ENCODE results near the gene MYRIP. TPM values are rescaled to one million over a fixed set of nuclear protein-coding genes. Genes with fewer than 3 reads are reported as not detected.
A peak's percentile ranks its signal among the peaks of the same experiment; 100 is the strongest.

MYRIP gene
- total RNA-seq, 1 donor from 2014 or later = 0.54 TPM

DNA sequence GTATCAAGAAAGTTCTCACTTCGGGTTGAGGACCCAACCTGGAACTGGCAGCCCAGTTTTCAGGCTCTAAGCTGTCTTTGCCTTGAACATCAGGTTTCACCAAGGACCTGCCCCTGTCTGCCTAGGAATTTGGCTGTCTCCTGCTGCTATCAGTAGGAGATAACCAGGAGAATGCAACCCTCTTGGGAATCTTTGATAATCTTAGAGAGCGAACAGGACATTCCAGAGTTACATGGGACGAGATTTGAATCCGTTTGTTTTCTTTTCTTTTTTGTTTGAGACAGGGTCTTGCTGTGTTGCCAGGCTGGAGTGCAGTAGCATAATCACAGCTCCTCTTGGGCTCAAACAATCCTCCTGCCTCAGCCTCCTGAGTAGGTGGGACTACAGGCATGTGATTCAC, 482.1 kb downstream of the MYRIP start:
- H3K9me3 Mint-ChIP-seq = no peaks in the 10 kb centered on the region
- H3K4me3 Mint-ChIP-seq = no peak overlapping the region
- peaks cover 37% of the 10 kb centered on the region for H3K4me1 Mint-ChIP-seq
- no peak for TF ChIP-seq CTCF (conservative IDR thresholded peaks at IDR 0.05)
- DNase-seq (ENCODE audit: low read depth, low spot score) = no peak
- H3K27ac Mint-ChIP-seq (ENCODE audit: unreplicated experiment) = no peak overlapping the region
- H3K27me3 Mint-ChIP-seq (ENCODE audit: low read depth) = no peaks in the 10 kb centered on the region
- H3K36me3 Mint-ChIP-seq (ENCODE audit: low read depth) = peaks cover 3% of the 10 kb centered on the region

DNA sequence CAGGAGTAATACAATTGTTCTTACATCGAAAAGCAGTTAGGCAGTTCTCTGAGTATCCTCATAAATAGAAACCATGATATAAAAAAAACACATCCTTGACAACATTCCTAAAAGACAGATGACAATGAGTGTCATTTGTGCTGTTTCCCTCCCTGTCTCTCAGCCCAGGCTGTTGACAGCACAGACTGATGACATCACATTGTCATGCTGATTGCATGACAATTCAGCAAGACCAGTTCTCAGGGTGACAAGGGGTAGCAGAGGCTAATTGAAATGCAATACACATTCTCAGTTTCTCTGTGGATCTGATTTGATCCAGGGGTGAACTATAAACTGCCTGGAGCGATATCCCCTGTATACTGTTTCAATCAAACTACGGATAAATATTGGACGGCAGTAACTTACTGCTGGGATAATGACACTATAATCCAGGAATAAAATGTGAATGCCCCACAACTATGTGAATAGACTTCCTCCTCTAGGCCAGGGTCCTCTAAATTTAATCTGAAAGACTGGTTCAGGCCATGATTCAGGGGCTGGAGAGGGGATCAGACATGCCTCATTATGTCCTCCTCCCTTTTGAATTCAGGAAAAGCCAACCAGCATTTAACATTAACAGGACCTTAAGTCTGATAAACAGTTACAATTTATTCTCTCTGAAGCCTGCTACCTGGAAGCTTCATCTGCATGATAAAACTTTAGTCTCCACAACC, 483.4 kb downstream of the MYRIP start:
- TF ChIP-seq CTCF (conservative IDR thresholded peaks at IDR 0.05) = no peak
- DNase-seq (ENCODE audit: low read depth, low spot score) = peak; percentile 23
- Mint-ChIP-seq H3K9me3 (no peaks in the 10 kb centered on the region), H3K36me3 (ENCODE audit: low read depth) (peaks cover 3% of the 10 kb centered on the region), H3K27ac (ENCODE audit: unreplicated experiment) (peak overlapping the region; percentile 89), H3K27me3 (ENCODE audit: low read depth) (no peaks in the 10 kb centered on the region), H3K4me1 (peaks cover 37% of the 10 kb centered on the region), H3K4me3 (peak overlapping the region; percentile 1)

DNA sequence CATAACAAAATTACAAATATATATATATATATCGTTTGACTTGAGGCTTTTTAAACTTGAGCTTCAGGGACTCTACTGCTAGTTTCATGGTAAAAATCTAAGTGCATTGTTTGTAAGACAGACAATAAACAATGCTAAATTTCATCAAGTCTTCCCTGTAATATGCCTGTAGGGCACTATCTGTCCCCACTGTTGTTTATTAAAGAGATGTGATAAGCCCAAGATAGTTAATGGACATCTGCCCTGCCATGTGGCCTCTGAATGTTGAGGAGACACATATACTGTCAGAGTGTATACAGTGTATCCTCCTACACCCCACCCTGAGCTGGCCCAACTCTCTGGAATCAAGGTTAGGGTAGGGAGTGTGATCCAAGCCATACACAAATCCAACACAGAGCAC, 485.0 kb downstream of the MYRIP start:
- Mint-ChIP-seq H3K9me3 (no peaks in the 10 kb centered on the region), H3K27ac (ENCODE audit: unreplicated experiment) (no peak overlapping the region), H3K36me3 (ENCODE audit: low read depth) (peaks cover 3% of the 10 kb centered on the region), H3K4me3 (no peak overlapping the region), H3K27me3 (ENCODE audit: low read depth) (no peaks in the 10 kb centered on the region), H3K4me1 (peaks cover 34% of the 10 kb centered on the region)
- DNase-seq (ENCODE audit: low read depth, low spot score) = no peak
- no peak for TF ChIP-seq CTCF (conservative IDR thresholded peaks at IDR 0.05)

DNA sequence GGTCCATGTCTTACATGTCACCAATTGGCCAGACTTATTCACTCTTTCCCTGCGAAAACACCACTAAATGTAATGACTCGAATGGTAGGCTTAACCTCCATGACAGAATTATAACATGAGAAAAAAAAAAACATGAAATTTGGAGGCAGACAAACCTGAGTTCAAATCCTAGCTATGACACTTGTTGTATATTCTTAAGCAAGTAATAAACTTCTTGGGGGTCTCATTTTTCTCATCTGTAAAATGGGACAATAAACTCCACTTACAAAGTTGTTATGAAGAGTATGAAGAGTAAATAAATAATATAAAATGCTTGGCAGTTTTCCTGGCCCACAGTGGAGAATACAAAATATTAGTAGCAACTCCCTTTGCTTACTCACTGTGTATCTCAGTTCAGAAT, 488.7 kb downstream of the MYRIP start:
- H3K4me3 Mint-ChIP-seq = no peak overlapping the region
- H3K36me3 Mint-ChIP-seq (ENCODE audit: low read depth) = peaks cover 3% of the 10 kb centered on the region
- no peak overlapping the region for H3K27ac Mint-ChIP-seq (ENCODE audit: unreplicated experiment)
- H3K4me1 Mint-ChIP-seq = peaks cover 15% of the 10 kb centered on the region
- no peaks in the 10 kb centered on the region for H3K9me3 Mint-ChIP-seq
- TF ChIP-seq CTCF (conservative IDR thresholded peaks at IDR 0.05) = no peak
- H3K27me3 Mint-ChIP-seq (ENCODE audit: low read depth) = no peaks in the 10 kb centered on the region
- DNase-seq (ENCODE audit: low read depth, low spot score) = no peak

DNA sequence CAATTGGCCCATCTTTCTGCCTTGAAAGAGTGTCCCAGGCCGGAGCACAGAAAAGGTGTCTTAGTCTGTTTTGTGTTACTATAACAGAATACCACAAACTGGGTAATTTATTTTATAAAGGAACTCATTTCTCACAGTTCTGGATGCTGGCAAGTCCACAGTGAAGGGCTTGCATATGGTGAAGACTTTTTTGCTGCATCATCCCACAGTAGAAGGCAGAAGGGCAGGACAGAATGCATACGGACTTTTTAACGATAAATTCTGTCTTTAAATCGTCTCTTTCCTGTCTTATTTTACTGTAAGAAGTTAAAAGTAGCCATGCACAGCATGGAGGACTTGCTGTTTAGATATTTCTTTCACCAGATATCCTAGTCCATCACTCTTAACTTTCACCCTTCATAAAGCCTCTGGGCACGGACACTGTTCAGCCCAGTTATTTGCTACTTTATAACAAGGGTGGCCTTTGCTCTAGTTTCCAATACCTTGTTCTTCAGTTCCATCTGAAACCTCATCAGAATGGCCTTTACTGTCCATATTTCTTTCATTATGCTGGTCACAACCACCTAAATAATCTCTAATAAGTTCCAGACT, 489.8 kb downstream of the MYRIP start:
- DNase-seq (ENCODE audit: low read depth, low spot score) = no peak
- H3K4me3 Mint-ChIP-seq = no peak overlapping the region
- no peaks in the 10 kb centered on the region for H3K9me3 Mint-ChIP-seq
- H3K4me1 Mint-ChIP-seq = peaks cover 9% of the 10 kb centered on the region
- H3K36me3 Mint-ChIP-seq (ENCODE audit: low read depth) = peaks cover 3% of the 10 kb centered on the region
- no peaks in the 10 kb centered on the region for H3K27me3 Mint-ChIP-seq (ENCODE audit: low read depth)
- TF ChIP-seq CTCF (conservative IDR thresholded peaks at IDR 0.05) = no peak
- H3K27ac Mint-ChIP-seq (ENCODE audit: unreplicated experiment) = peak overlapping the region; percentile 79
